ENCODE measurements around the gene ERI3.
"Not testable (repeated sequence)": the region's sequence is repeated elsewhere in the genome, so short reads cannot be mapped to it uniquely, and the experiment has no call there.

The ERI3 gene

DNA sequence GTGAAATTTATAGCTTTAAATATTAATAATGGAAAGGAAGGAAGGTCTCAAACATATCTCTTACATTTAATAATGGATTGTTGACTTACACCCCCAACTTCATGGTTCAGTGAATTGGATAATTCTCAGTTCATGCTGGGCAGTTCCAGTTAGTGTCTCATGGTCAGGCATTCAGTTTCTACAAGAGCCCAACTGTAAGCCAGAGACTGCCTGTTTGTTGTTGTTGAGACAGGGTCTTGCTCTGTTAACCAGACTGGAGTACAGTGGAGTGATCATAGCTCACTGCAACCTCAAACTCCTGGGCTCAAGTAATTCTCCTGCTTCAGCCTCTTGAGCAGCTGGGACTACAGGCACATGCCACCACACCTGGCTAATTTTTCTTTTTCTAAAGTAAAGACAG, 146.8 kb downstream of the ERI3 start:
- Mint-ChIP-seq H3K27me3 (no peaks in the 10 kb centered on the region), H3K4me1 (peaks cover 6% of the 10 kb centered on the region), H3K27ac (no peak overlapping the region), H3K4me3 (no peak overlapping the region), H3K36me3 (no peaks in the 10 kb centered on the region), H3K9me3 (no peaks in the 10 kb centered on the region)
- ATAC-seq (ENCODE audit: low read depth), result no peak
- no peak for DNase-seq (ENCODE audit: low spot score in 2 of 2)

DNA sequence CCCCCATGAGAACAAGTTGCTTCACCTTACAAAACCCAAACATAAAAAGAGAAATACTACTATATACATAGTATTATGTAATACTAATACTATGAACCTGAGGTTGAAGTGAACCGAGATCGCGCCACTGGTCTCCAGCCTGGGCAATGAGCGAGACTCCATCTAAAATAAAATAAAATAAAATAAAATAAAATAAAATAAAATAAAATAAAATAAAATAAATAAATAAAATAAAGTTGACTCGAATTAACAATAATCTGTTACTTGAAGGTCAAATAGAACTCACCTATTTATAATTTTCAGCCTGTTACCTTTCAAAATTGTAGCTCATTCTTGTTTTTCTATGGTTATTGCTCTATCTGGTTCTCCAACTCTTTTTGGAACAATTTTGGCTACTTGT, 148.5 kb downstream of the ERI3 start:
- not testable (repeated sequence) for H3K9me3 Mint-ChIP-seq; ATAC-seq (ENCODE audit: low read depth); H3K27ac Mint-ChIP-seq

GRCh38 chr1:44200336-44200735, 154.7 kb downstream of the ERI3 start:
- Mint-ChIP-seq H3K27ac (no peak overlapping the region), H3K27me3 (peaks cover 1% of the 10 kb centered on the region), H3K36me3 (no peaks in the 10 kb centered on the region), H3K4me1 (no peaks in the 10 kb centered on the region), H3K4me3 (no peak overlapping the region), H3K9me3 (no peaks in the 10 kb centered on the region)
- ATAC-seq (ENCODE audit: low read depth) (no peak), DNase-seq (ENCODE audit: low spot score in 2 of 2) (no peak)

More for the DNA sequence above, 148.5 kb downstream of the ERI3 start:
- H3K4me1 Mint-ChIP-seq; DNase-seq (ENCODE audit: low spot score in 2 of 2); H3K36me3 Mint-ChIP-seq; H3K27me3 Mint-ChIP-seq; H3K4me3 Mint-ChIP-seq: not testable (repeated sequence)

DNA sequence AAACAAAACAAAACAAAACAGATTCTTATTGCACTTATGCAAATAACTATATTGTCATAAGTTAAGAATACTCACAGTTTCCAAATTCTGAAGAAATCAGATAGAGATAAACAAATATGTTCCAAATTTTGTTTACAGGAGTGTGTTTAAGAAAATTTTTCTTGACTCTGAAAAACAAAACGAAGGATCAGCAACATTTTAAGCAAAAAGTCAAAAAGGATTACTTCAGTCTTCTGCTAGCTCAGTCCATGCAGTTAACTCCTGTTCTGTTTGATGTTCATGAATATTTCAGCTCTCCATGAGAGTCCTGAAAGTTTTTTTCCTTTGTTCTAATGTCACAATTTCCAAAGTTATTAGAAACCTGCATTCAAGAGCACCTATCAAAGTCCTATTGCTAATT, 180.4 kb downstream of the ERI3 start:
- Mint-ChIP-seq H3K4me1 (no peaks in the 10 kb centered on the region), H3K36me3 (no peaks in the 10 kb centered on the region), H3K9me3 (peaks cover 5% of the 10 kb centered on the region), H3K27ac (no peak overlapping the region), H3K4me3 (no peak overlapping the region), H3K27me3 (peaks cover 6% of the 10 kb centered on the region)
- DNase-seq (ENCODE audit: low spot score in 2 of 2) (no peak), ATAC-seq (ENCODE audit: low read depth) (no peak)

Measured in memory B cell (primary cell).